NCI-H774 (cell line): Measurements from ENCODE around the gene RABEP1.

Experiments used
- DNase-seq: peaks from one replicate; lab custom pipeline; 2025; lab: John Stamatoyannopoulos, UW

The RABEP1 gene

DNA sequence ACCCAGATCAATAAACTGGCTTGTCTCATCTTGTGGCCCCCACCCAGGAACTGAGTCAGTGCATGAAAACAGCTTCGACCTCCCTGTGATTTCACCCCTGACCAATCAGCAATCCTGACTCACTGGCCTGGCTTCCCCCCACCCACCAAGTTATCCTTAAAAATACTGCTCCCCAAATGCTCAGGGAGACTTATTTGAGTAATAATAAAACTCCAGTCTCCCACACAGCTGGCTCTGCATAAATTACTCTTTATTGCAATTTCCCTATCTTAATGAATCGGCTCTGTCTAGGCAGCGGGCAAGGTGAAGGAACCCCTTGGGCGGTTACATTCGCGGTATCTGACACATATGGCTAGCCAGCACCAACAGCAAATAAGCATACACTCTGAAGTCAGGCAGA is 9.8 kb upstream of the RABEP1 start:
- DNase-seq = no peak

DNA sequence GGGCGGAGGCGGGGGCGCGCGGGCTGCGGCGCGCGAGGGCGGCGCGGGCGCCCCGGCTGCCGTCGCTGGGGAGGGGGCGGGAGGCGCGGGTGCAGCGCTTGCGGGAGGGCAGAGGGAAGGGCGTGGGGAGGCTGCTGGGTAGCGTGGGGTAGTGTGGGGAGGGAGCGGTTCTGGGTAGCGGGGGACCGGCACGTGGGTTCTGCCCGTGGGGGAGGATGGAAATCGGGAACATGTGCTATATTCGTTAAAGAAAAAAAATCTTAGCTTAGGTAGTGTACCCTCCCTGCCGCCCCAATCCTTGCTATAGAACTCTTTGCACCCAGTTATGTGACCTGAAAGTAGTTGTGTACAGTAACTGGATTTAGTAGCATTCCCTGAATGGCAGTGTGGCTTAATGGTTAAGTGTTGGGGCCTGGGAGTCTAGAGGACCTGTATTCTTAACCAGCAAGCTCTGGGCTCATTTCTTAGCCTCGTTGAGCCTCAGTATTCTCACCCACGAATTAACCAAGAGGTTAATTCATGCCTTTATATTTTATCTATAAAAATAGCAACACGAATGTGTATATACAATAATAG is 646 bp downstream of the RABEP1 start:
- DNase-seq = no peak

DNA sequence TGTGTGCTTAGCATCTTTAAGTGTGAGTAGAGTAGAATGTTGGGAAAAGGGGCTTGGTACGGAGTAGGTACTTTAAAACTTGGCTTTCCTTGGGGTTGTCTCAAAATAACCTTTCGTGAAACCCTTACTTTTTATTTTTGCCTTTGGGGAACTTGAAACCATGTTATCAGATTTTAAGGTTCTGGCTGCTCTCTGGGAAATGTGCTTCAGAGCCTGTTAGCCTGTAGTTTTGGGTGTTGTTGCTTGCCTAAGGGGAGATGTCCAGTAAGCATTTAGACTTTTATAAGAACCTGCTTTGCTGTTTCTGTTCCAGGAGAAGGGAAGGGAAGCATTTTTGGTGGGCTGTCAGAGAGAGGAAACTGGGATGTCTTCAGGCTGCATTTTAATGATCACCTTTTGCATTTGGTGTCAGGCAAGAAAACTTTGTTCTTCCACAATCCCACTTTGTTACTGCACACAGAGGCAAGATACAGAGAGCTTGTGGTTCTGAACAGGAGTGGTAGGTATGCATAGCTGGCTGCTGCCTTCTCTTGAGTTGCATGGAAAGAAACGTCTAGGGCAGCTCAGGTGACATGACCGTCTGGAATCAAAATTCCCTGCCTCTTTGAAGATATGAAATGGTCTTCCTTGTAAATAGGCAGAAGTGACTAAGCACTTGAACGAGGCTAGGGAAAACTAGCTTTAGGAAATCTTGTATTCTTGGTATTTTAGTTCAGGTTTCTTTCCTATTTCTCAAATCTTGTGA is 1.7 kb downstream of the RABEP1 start:
- DNase-seq = no peak

DNA sequence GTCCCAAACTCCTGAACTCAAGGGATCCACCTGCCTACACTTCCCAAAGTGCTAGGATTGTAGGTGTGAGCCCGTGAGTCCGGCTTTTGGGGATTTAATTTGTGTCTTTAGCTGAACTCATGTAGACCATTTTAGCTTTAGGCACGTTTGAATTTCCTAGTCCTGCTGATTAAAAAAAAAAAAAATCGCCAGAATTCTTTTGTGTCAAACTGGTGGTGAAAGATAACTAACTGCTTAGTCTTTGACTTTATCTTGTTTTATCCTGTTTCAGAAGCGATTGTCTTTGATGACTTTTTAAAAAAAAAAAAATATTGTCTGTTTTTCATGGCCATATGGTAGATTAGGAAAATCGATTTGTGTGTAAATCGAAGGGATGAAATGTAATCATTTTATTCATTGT is 2.6 kb downstream of the RABEP1 start:
- DNase-seq = no peak

DNA sequence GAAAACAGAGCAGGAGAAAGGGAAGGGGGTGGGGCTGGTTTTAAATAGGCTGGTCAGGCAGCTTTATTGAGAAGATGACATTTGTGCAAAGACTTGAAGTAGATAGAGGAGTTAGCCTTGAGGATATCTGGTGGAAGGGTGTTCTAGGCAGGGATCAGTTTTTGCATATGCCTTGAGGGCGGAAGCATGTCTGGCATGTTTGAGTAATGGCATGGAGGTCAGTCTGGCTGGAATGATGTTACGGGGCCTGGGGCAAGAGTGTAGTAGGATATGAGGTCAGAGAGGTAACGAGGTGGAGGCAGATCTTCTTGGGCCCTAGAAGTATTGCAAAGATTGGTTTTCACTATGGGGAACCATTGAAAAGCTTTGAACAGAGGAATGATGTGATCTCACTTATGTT is 4.8 kb downstream of the RABEP1 start:
- no peak for DNase-seq

DNA sequence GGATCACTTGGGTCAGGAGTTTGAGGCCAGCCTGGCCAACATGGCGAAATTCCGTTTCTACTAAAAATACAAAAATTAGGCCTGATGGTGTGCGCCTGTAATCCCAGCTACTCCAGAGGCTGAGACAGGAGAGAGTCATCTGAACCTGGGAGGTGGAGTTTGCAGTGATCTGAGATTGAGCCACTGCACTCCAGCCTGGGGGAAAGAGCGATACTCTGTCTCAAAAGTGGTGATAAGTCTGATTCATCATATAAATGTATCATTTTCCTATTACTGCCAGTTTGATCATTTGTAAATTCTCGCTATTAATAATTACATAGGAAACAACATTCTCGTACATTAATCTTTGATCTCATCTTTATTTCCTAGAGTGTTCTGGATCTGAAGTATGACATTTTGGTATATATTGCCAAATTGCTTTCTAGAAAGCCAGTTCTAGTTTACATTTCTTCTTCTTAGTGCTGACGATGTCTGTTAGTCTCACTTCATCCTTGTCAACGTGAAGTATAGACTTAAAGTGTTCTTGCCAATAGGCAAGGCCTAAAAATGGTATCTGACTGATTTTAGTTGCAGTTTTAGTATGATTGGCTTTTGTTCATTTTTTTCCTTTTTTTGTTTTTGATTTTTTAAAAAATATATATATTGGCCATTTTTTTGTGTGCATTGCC is 9.7 kb downstream of the RABEP1 start:
- no peak for DNase-seq

DNA sequence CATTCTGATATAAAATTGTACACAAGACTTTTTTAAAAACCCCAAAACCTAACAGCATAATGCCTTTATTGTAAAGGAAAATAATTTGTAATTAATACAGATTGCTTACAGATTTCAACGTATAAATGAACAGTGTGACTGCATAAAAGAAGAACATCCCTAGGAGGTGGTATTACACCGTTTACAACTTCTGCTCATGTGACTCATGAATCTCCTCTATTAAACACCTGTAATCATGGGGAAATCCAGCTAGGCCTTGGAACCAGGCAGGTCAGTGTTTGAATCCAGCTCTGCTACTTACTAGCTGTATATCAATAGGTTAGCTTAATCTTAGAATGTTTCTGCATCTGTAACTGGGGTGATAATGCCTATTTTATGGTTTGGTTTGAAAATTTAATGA is 15.2 kb downstream of the RABEP1 start:
- DNase-seq = no peak

DNA sequence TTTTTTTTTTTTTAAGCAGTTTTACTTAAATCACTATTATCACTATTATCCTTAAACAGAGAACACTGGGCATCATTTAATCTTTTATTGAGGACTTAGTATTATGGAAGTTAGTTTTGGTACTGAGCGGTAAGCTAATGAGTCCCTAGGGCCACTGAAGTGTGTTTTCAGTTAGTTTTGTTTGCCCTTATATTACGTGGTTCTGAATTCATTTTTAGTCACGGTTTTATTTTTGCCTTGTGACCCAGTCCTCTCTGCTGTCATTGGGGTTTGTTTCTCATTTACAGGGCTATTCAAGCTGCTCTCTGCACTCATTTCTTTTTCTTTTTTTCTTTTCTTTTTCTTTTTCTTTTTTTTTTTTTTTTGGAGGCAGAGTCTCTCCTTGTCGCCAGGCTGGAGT is 17.3 kb downstream of the RABEP1 start:
- DNase-seq = no peak

DNA sequence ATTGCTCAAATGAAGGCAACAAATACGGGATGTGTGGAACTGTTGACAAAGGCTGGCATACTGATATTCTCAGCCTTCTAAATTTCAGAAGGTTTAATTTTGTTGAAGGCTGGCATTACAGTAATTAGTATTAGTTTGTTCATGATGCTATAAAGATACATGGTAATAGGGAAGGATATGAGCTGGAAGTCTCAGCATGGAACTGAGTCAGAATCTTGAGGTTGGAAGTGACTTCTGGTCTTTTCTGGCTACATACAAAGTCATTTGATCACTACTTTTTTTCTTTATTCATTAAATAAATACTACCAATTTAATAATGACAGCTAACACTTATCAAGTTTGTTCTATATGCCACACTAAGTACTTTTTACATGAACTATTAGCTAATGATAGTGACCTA is 22.6 kb downstream of the RABEP1 start:
- DNase-seq = no peak

DNA sequence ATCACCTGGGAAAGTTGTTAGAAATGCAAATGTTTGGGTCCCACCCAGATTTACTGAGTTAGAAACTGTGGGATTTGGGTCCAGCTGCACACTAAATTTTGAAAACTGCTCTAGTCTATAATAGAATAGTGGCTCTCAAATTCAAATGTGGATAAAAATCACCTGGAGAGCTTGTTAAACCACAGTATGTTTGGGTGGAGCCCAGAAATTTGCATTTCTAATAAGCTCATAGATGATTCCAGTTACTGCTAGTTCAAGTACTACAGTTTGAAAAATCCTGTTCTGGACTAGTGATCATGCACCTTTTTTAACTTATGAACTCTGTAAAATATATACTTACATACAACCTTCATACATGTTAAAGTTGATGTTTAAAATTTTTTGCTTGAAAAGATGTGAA is 27.8 kb downstream of the RABEP1 start:
- DNase-seq = no peak

DNA sequence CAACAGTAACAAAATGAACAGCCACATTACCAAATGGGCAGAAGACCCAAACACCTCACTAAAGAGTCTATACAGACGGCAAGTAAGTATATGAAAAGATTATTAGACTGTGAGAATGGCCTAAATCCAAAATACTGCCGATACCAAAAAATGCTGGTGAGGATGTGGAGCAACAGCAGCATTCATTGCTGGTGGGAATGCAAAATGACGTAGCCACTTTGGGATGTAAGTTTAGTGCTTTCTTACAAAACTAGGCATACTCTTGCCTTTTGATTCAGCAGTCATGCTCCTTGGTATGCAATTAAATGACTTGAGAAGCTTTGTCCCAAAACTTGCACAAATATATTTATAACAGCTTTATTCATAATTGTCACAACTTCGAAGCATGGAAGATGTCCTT is 43.8 kb downstream of the RABEP1 start:
- DNase-seq = no peak

DNA sequence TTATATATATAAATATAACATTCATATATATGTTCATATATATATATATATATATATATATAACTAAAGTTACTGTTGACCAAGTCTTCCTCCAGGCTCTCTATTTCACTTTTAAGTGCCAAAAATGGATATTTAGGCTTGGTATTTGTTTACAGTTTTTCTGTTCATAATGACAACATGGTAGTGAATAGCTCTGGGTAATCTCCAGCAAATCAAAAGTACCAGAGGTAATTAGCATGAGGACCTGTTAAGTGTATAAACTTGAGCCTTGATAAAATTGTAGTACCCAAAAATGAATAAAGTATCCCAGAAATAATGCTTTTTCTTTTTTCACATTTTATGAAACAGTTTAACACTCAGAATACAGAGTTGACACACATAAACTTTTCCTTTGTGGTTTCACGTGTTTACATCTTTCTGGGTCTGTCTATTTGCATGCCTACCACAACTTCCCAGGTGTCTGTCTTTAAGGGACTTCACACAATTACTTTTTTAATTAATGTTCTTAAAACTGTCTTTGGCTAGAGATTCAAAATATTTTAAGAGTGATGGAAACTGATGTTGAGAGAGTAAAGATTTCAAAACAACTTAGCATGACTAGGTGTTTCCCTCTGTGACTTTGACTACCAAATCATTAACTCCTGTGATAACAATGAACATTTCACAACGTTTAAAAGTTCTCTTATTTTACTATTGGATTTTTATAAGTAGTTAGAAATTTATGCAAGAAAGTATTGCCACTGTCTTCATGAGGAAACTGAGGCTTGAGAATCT is 47.9 kb downstream of the RABEP1 start:
- DNase-seq = no peak

DNA sequence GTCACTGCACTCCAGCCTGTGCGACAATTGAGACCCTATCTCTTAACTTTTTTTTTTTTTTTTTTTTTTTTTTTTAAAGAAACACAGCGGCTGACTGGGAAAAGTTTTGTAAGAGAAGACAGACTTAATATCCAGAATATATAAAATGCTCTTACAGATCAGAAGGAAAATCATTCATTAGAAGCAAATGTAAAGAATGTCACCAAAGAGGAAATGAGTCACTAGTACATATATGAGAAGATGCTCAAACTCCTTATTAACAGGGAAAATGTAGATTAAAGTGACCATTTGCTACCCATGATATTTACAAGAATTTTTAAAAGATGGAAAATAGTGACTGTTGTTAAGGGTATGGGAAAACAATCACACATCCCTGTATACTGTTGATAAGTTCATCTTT is 48.9 kb downstream of the RABEP1 start:
- DNase-seq = no peak

DNA sequence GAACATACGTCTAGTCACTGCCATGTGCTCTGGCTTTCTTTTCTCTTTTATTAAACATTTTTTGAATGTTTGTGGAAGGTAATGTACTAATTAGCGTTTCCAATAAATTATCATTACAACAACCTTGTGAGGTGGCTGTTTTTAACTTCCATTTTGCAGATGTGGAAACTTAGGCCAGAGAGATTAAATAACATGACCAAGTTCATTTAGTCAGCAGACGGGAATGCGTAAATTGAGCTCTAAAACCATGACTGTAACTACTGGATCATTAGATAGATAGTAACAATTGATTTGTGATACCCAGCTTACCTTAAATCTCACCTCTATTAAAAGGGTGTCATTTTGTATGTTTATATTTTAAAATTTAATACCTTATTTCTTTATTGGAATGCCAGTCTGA is 49.4 kb downstream of the RABEP1 start:
- DNase-seq = no peak

DNA sequence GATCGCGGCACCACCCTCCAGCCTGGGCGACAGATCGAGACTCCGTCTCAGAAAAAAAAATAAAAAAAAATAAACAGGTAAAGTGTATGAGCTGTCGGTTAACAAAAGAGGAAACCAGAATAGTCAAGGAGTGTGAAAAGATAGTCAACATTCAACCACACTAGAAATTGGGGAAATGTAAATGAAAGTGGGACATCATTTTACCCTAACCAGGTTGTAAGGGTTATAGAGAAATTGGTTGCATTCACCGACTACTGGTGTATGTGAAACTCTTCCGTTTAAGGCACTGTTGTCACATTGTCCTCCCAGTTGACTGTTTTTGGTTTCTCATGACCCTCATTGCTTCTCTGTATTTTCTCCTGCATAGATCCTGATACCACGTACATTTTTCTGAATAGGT is 62.8 kb downstream of the RABEP1 start:
- no peak for DNase-seq

DNA sequence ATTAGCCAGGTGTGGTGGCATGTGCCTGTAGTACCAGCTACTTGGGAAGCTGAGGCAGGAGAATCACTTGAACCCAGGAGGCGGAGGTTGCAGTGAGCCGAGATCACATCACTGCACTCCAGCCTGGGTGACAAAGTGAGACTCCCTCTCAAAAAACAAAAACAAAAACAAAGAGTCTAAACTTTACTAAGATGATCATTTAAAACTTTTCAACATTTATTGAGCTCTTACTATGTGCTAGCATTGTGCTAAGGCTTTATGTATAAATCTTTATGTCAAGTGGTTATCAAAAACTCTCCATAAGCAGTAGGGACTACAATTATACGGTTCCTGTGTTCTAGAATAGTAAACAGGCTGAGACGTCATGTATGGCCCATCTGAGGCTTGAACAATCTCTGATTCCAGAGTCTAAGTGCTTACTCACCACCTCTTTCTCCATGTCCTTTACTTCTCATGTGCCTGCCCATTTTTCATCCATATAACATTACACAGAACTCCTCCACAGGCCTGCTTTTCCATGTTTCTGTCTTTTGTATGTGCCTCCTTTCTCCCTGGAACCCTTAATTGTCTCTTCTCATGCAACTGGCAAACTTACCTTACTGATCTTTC is 70.7 kb downstream of the RABEP1 start:
- DNase-seq = no peak

DNA sequence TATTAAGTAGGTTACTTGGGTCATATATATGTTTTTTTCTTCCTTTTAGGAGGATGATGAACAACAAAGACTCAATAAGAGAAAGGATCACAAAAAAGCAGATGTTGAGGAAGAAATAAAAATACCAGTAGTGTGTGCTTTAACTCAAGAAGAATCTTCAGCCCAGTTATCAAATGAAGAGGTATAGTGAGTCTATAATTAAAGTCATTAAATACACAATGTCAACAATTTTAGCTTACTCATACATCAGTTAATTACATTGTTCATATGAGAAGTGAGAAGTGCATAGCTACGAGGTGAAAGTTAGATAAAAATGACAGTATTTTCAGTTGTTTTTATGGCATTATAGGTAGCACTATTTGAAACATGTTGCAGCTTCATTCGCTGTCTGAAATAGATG is 72.2 kb downstream of the RABEP1 start:
- DNase-seq = no peak

DNA sequence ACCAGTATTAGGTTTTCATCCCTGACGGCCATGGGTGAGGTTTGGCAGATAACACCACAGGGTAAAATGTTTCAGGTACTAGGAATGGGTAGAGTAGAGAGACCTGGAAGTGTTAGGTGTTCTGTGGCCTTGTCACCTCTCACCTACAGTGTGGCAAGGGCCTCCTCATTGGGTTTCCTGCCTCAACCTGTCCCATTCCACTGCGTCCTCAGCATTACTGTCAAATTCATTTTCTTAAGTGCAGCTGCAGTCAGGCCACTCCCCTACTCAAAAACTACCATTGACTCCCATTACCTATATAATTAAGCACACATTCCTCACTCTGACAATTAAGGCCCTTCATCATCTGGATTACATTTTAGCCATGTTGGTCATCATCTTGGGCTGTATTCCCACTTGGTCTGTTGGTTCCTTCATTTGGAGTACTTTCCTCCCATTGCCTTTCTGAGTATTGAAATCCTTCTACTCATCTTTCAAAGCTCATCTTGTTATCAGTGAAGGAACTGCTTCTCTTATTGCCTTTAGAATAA is 72.9 kb downstream of the RABEP1 start:
- no peak for DNase-seq

DNA sequence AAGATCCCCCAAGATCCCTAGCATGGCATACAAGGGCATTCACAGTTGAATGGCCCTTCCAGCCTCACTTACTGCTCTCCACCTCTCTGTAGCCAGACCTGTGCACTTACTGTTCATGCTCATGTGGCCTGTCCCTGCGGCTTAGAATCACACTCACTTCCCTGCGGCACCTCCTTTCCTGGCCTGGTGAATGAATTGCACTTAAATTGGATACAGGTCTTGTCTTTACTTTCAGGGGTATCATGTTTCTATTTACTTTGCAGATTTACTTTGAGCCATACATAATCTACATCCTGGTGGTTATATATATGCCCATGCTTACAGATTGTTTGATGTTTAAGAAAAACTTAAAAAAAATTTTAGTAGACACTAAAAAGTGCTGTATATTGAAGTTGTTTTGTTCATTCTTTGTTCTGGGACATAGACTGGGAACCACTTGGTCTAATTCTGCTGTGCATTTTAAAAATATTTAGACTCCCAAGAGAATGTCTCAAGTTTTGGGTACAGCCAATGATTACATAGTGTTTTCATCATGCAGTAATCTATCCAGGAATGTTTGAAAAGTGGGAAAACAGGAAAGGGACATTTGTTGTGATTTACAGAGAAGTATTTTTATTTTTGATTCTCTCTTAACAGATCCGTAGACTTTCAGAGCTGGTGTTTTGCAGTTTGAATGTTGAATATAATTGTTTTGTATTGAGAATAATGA is 73.5 kb downstream of the RABEP1 start:
- no peak for DNase-seq

DNA sequence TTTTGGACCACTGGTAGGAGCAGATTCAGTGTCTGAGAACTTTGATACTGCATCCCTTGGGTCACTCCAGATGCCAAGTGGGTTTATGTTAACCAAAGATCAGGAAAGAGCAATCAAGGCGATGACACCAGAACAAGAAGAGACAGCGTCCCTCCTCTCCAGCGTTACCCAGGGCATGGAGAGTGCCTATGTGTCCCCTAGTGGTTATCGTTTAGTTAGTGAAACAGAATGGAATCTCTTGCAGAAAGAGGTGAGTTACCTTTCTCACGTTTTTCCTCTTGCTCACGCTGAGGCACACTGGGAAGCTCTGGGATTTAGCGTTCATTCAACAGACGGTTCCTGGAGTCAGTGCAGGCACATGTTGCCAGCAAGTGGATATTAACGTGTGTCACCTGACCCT is 79.3 kb downstream of the RABEP1 start:
- DNase-seq = no peak

DNA sequence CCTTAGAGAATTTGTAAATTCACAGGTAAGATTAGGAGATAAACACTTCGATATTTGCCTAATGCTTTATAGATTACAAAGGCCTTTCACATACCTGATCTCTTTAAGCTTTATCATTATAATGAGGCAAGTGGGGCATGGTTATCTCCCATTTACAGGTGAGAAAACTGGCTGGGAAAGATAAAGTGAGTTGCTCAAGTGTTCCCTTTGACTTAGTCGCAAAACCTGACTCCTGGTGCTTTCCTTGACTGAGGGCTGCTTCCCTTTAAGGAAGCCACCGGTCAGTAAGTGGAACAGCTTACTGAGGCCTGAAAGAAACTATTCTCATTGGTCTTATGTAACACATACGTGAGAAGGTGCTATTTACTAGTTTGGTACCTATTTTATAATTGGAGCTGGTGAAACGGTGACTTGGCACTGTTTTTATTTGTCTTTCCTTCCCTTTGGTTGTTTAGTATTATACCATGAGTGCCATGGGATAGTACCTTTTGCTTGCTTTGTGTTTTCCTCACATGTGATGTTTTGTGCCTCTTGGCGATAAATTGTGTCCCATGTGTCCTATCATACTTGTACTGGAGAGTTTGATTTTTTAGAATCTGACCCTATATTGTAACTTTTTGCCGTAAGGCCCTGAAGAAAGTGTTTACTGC is 80.2 kb downstream of the RABEP1 start:
- DNase-seq = no peak
